ENCODE data around the gene SMG9. TPM values are rescaled to one million over a fixed set of nuclear protein-coding genes. Genes with fewer than 3 reads are reported as not detected.

SMG9 gene
- polyA plus RNA-seq, 4 donors: 39.9 to 67.8 (median 46.7) TPM

GRCh38 chr19:43760941-43761340 lies 6.2 kb upstream of the SMG9 start:
- no peak for DNase-seq (ENCODE audit: low read depth in 4 of 4, low spot score in 3 of 4)

GRCh38 chr19:43759515-43759914 lies 4.8 kb upstream of the SMG9 start:
- DNase-seq (ENCODE audit: low read depth in 4 of 4, low spot score in 3 of 4): no peak

GRCh38 chr19:43755256-43755801 lies 567 bp upstream of the SMG9 start:
- DNase-seq (ENCODE audit: low read depth in 4 of 4, low spot score in 3 of 4): peak in 2 of 4 donors; percentile 62 to 63

- no peak for DNase-seq (ENCODE audit: low read depth in 4 of 4, low spot score in 3 of 4)
These were observed 584 bp downstream of the SMG9 start for GRCh38 chr19:43754253-43754502.

GRCh38 chr19:43752287-43752875 lies 2.4 kb downstream of the SMG9 start:
- DNase-seq (ENCODE audit: low read depth in 4 of 4, low spot score in 3 of 4): no peak

- DNase-seq (ENCODE audit: low read depth in 4 of 4, low spot score in 3 of 4): no peak
These were observed 3.1 kb downstream of the SMG9 start for GRCh38 chr19:43751466-43752220.

- no peak for DNase-seq (ENCODE audit: low read depth in 4 of 4, low spot score in 3 of 4)
These were observed 4.9 kb downstream of the SMG9 start for GRCh38 chr19:43749898-43750297.

- no peak for DNase-seq (ENCODE audit: low read depth in 4 of 4, low spot score in 3 of 4)
These were observed 5.6 kb downstream of the SMG9 start for GRCh38 chr19:43749152-43749551.

- no peak for DNase-seq (ENCODE audit: low read depth in 4 of 4, low spot score in 3 of 4)
These were observed 6.1 kb downstream of the SMG9 start for GRCh38 chr19:43748685-43749084.

GRCh38 chr19:43748205-43748594 lies 6.6 kb downstream of the SMG9 start:
- DNase-seq (ENCODE audit: low read depth in 4 of 4, low spot score in 3 of 4): no peak

- DNase-seq (ENCODE audit: low read depth in 4 of 4, low spot score in 3 of 4): no peak
These were observed 7.1 kb downstream of the SMG9 start for GRCh38 chr19:43747557-43748204.

GRCh38 chr19:43743059-43743458 lies 11.7 kb downstream of the SMG9 start:
- DNase-seq (ENCODE audit: low read depth in 4 of 4, low spot score in 3 of 4): no peak

GRCh38 chr19:43741075-43741825 lies 13.5 kb downstream of the SMG9 start:
- no peak for DNase-seq (ENCODE audit: low read depth in 4 of 4, low spot score in 3 of 4)

- no peak for DNase-seq (ENCODE audit: low read depth in 4 of 4, low spot score in 3 of 4)
These were observed 15.1 kb downstream of the SMG9 start for GRCh38 chr19:43739439-43740235.

GRCh38 chr19:43738780-43739211 lies 16.0 kb downstream of the SMG9 start:
- no peak for DNase-seq (ENCODE audit: low read depth in 4 of 4, low spot score in 3 of 4)

- no peak for DNase-seq (ENCODE audit: low read depth in 4 of 4, low spot score in 3 of 4)
These were observed 18.8 kb downstream of the SMG9 start for GRCh38 chr19:43735957-43736356.

GRCh38 chr19:43735013-43735412 lies 19.7 kb downstream of the SMG9 start:
- DNase-seq (ENCODE audit: low read depth in 4 of 4, low spot score in 3 of 4): no peak

- no peak for DNase-seq (ENCODE audit: low read depth in 4 of 4, low spot score in 3 of 4)
These were observed 22.9 kb downstream of the SMG9 start for GRCh38 chr19:43731846-43732245.

- DNase-seq (ENCODE audit: low read depth in 4 of 4, low spot score in 3 of 4): no peak
These were observed 23.4 kb downstream of the SMG9 start for GRCh38 chr19:43731346-43731745.

GRCh38 chr19:43729919-43730318 lies 24.8 kb downstream of the SMG9 start:
- DNase-seq (ENCODE audit: low read depth in 4 of 4, low spot score in 3 of 4): no peak

GRCh38 chr19:43727593-43727853 lies 27.2 kb downstream of the SMG9 start:
- no peak for DNase-seq (ENCODE audit: low read depth in 4 of 4, low spot score in 3 of 4)
